ENCODE data around the gene SLC1A4. TPM values are rescaled to one million over a fixed set of nuclear protein-coding genes. Genes with fewer than 3 reads are reported as not detected.

Gene SLC1A4
- total RNA-seq = 10 to 100 TPM in 1 of 3 donors, 1 to 10 TPM in 2; 8.2 to 14.7 (median 8.4) TPM
- long read RNA-seq, donor 1, full-length matches to known transcripts = 22 of 23 reads
- long read RNA-seq, donor 1, partial matches to known transcripts = 0 of 23 reads
- long read RNA-seq, donor 1, other reads (novel, unspliced or antisense) = 1 of 23 reads
- long read RNA-seq, donor 2, full-length matches to known transcripts = 3 of 3 reads
- long read RNA-seq, donor 2, partial matches to known transcripts = 0 of 3 reads
- long read RNA-seq, donor 2, other reads (novel, unspliced or antisense) = 0 of 3 reads

DNA sequence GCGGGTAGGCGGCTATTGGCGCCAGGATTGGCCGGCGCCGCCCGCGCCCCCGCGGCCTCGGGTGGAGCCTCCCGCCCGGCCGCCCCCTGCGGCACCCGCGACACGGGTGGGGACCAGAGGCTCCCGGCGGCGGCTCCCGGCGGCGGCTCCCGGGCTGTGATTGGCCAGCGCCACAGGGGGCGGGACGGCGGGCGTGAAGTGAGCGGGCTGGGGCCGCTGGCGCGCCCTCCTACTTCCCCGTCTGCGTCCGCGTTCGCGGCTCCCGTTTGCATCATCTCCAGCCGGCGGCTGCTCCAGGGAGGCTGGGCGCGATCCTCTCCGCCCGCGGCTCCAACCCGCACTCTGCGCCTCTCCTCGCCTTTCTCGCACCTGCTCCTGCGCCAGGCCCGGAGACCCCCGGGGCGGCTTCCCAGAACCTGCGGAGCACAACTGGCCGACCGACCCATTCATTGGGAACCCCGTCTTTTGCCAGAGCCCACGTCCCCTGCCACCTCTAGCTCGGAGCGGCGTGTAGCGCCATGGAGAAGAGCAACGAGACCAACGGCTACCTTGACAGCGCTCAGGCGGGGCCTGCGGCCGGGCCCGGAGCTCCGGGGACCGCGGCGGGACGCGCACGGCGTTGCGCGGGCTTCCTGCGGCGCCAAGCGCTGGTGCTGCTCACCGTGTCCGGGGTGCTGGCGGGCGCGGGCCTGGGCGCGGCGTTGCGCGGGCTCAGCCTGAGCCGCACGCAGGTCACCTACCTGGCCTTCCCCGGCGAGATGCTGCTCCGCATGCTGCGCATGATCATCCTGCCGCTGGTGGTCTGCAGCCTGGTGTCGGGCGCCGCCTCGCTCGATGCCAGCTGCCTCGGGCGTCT is at the start of gene SLC1A4:
TSS of gene SLC1A4 (plus strand) at position 274 of the 856 bp plus-strand sequence. CDS start at position 519, 245 bp downstream.
- peak within 1 kb of the TSS; percentile 56 for H3K4me3 ChIP-seq
- intact Hi-C loops (cut with DNase I, micrococcal nuclease) = no loop called here
- peak; percentile 93 for ATAC-seq

DNA sequence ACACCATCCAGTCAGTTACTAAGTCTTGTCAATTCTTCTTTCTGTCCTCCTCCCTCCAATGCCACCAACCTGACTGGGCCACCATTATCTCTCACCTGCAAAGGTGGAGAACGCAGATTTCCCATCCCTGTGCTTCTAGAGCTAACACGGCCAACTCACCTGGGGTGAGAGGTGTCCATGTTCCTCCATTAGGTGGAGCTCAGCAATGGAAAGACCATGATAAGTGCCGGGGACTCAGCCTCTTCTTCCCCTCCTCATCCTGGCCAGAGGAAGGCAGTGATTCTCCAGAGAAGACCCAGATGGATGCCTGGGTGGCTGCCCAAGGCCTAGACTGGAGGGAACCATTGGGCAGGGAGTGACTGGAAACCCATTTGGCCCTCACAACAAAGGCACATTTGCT is 48.1 kb upstream of the SLC1A4 start:
- Histone ChIP-seq H3K9me3 (no peaks in the 10 kb centered on the region), H3K4me1 (ENCODE audit: low read depth) (no peaks in the 10 kb centered on the region), H3K36me3 (ENCODE audit: low read depth) (no peaks in the 10 kb centered on the region), H3K4me3 (no peak overlapping the region)
- ATAC-seq = no peak
- intact Hi-C loops (cut with DNase I, micrococcal nuclease) = no loop called here
- TF ChIP-seq, protein P1, sequence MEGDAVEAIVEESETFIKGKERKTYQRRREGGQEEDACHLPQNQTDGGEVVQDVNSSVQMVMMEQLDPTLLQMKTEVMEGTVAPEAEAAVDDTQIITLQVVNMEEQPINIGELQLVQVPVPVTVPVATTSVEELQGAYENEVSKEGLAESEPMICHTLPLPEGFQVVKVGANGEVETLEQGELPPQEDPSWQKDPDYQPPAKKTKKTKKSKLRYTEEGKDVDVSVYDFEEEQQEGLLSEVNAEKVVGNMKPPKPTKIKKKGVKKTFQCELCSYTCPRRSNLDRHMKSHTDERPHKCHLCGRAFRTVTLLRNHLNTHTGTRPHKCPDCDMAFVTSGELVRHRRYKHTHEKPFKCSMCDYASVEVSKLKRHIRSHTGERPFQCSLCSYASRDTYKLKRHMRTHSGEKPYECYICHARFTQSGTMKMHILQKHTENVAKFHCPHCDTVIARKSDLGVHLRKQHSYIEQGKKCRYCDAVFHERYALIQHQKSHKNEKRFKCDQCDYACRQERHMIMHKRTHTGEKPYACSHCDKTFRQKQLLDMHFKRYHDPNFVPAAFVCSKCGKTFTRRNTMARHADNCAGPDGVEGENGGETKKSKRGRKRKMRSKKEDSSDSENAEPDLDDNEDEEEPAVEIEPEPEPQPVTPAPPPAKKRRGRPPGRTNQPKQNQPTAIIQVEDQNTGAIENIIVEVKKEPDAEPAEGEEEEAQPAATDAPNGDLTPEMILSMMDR (IDR thresholded peaks at IDR 0.05) = no peak
- no peak for DNase-seq

More for the DNA sequence above, at the start of gene SLC1A4:
- TF ChIP-seq, protein P1 (IDR thresholded peaks at IDR 0.05) = no peak
- no peaks in the 10 kb centered on the region for H3K9me3 ChIP-seq
- H3K36me3 ChIP-seq (ENCODE audit: low read depth) = no peaks in the 10 kb centered on the region
- peak; percentile 94 to 95 (median 95) for DNase-seq
- peaks cover 6% of the 10 kb centered on the region for H3K4me1 ChIP-seq (ENCODE audit: low read depth)

DNA sequence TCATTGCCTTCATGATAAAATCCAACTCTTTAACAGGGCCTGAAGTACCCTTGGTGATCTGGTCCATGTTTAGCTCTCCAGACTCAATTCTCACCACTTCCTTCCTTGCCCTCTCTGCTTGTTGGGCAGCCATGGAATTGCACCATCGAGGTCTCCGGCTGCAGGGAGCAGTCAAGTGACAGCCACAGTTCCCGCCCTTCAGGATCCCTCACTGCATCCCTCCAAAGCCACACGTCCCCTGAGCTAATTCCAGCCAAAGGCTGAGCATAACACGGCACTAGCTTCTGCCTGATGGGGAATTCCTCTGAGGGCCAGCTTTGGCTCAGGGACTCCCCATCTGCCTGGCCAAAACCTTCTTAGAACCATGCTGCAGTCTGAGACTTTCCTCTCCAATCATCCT is 47.4 kb upstream of the SLC1A4 start:
- Histone ChIP-seq H3K4me3 (no peak overlapping the region), H3K4me1 (ENCODE audit: low read depth) (no peaks in the 10 kb centered on the region), H3K9me3 (no peaks in the 10 kb centered on the region), H3K36me3 (ENCODE audit: low read depth) (no peaks in the 10 kb centered on the region)
- TF ChIP-seq, protein P1 (IDR thresholded peaks at IDR 0.05) = no peak
- no peak for DNase-seq
- intact Hi-C loops (cut with DNase I, micrococcal nuclease) = no loop called here
- no peak for ATAC-seq

DNA sequence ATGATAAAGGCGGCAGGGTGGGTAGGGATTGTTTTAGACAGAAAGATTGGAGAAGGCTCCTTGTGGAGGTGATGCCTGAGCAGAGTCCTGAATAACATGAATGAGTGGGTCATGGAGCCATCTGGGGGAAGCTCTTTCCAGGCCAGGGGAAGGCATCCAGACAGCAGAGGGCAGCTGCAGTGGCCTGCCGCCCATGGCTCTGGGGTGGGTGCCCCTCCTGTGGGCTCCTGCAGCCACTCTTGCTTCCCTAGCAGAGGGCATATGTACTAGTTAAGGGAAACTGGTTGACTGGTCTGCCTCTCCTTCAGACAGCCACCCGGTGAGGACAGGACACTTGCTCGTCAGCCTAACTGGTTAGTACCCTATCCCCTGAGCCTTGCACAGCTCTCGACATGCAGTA is 46.5 kb upstream of the SLC1A4 start:
- ATAC-seq = no peak

DNA sequence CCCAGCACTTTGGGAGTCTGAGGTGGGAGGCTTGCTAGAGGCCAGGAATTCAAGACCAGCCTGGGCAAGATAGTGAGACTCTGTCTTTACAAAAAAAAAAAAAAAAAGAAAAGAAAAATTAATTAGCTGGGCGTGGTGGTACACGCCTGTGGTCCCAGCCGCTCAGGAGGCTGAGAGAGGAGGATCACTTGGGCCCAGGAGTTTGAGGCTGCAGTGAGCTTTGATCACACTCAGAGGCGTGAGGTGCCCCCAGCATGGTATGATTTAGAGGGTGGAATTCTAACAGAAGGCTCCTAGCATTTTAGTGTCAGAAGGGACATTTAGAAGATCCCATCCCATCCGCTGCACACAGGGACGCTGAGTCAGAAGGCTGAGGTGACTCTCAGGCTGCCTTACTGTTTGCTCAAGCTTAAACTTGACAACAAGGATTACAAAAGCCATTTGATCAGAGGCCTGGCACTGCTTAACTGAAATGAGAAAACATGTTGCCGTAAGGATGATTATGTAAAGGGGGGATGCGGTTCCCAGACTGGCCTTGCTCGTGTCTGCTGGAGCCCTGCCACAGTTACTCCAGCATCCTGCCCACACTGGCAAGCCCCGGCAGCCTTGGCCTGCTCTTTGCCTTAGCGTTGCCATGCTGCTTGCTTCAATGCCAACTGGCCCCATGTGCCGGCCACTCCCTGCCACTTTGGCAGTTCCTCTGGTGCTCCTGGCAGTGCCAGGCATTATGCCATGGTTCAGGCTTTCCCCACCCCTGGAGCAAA is 45.6 kb upstream of the SLC1A4 start:
- intact Hi-C loops (cut with DNase I, micrococcal nuclease) = no loop called here
- Histone ChIP-seq H3K4me3 (no peak overlapping the region), H3K36me3 (ENCODE audit: low read depth) (no peaks in the 10 kb centered on the region), H3K9me3 (no peaks in the 10 kb centered on the region), H3K4me1 (ENCODE audit: low read depth) (no peaks in the 10 kb centered on the region)
- TF ChIP-seq, protein P1 (IDR thresholded peaks at IDR 0.05) = no peak
- DNase-seq (no peak), ATAC-seq (no peak)

More for the DNA sequence above, 46.5 kb upstream of the SLC1A4 start:
- DNase-seq = no peak
- intact Hi-C loops (cut with DNase I, micrococcal nuclease) = no loop called here
- H3K4me3 ChIP-seq = no peak overlapping the region
- H3K9me3 ChIP-seq = no peaks in the 10 kb centered on the region
- TF ChIP-seq, protein P1 (IDR thresholded peaks at IDR 0.05) = no peak
- H3K36me3 ChIP-seq (ENCODE audit: low read depth) = no peaks in the 10 kb centered on the region
- no peaks in the 10 kb centered on the region for H3K4me1 ChIP-seq (ENCODE audit: low read depth)

Data from mucosa of descending colon (tissue), 3 donors.